ENCODE data around the gene MAEA. TPM values are rescaled to one million over a fixed set of nuclear protein-coding genes. Genes with fewer than 3 reads are reported as not detected.

MAEA gene
- total and polyA plus RNA-seq, 2 experiments from 2014 or later: 49.8 to 99.0 TPM

DNA sequence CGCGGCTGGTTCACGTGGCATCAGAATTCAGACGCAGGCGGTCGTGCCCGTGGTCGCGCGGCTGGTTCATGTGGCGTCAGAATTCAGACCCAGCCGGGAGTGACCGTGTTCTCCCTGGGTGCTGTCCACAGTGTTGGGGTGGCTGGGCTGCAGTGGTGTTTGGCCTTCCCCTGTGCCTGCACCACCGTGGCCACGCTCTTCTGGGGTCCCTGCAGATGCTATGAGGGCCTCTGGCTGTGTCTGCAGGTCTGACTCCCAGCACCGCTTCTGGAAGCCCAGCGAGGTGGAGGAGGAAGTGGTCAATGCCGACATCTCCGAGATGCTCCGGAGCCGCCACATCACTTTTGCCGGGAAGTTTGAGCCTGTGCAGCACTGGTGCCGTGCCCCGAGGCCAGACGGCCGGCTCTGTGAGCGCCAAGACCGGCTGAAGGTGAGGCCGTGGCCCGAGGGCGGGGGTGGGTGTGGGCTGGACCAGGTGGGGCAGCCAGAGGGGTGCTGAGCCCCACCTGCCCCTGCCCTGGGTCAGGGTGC lies 90.2 kb downstream of the MAEA start:
- no peaks in the 10 kb centered on the region for H3K36me3 ChIP-seq (ENCODE audit: insufficient read depth)
- no peaks in the 10 kb centered on the region for H4K20me1 ChIP-seq (replicated peaks; ENCODE audit: insufficient read depth)
- no peaks in the 10 kb centered on the region for H3K27me3 ChIP-seq (ENCODE audit: insufficient read depth)
- TF ChIP-seq, protein P1, sequence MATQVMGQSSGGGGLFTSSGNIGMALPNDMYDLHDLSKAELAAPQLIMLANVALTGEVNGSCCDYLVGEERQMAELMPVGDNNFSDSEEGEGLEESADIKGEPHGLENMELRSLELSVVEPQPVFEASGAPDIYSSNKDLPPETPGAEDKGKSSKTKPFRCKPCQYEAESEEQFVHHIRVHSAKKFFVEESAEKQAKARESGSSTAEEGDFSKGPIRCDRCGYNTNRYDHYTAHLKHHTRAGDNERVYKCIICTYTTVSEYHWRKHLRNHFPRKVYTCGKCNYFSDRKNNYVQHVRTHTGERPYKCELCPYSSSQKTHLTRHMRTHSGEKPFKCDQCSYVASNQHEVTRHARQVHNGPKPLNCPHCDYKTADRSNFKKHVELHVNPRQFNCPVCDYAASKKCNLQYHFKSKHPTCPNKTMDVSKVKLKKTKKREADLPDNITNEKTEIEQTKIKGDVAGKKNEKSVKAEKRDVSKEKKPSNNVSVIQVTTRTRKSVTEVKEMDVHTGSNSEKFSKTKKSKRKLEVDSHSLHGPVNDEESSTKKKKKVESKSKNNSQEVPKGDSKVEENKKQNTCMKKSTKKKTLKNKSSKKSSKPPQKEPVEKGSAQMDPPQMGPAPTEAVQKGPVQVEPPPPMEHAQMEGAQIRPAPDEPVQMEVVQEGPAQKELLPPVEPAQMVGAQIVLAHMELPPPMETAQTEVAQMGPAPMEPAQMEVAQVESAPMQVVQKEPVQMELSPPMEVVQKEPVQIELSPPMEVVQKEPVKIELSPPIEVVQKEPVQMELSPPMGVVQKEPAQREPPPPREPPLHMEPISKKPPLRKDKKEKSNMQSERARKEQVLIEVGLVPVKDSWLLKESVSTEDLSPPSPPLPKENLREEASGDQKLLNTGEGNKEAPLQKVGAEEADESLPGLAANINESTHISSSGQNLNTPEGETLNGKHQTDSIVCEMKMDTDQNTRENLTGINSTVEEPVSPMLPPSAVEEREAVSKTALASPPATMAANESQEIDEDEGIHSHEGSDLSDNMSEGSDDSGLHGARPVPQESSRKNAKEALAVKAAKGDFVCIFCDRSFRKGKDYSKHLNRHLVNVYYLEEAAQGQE (IDR thresholded peaks at IDR 0.05; ENCODE audit: unreplicated experiment): no peak
- TF ChIP-seq STAT1 (IDR thresholded peaks at IDR 0.05; ENCODE audit: unreplicated experiment) (no peak), ZNF114 (CRISPR knock-in tag; IDR thresholded peaks at IDR 0.05) (no peak), CREB1 (CRISPR knock-in tag; IDR thresholded peaks at IDR 0.05; ENCODE audit: low read depth) (no peak), JUNB (IDR thresholded peaks at IDR 0.05; ENCODE audit: unreplicated experiment) (no peak)
- no peak overlapping the region for H3K4me2 ChIP-seq
- Mint-ChIP-seq H3K36me3 (ENCODE audit: low read depth) (no peaks in the 10 kb centered on the region), H3K9me3 (no peaks in the 10 kb centered on the region), H3K4me1 (no peaks in the 10 kb centered on the region), H3K27ac (no peak overlapping the region), H3K4me3 (no peak overlapping the region), H3K27me3 (ENCODE audit: insufficient read depth, low read depth, poor library complexity) (peaks cover 2% of the 10 kb centered on the region)
- H3F3A ChIP-seq (replicated peaks; ENCODE audit: low read depth): no peaks in the 10 kb centered on the region
- DNase-seq (ENCODE audit: low spot score) (no peak), ATAC-seq (no peak)
- no peak overlapping the region for H3K27ac ChIP-seq (ENCODE audit: low read depth)
- no peaks in the 10 kb centered on the region for H3K79me2 ChIP-seq (replicated peaks; ENCODE audit: insufficient read depth)
- no peak overlapping the region for H2AFZ ChIP-seq
- H3K4me3 ChIP-seq: no peak overlapping the region
- no peaks in the 10 kb centered on the region for H3K4me1 ChIP-seq (ENCODE audit: insufficient read depth)
- H3K9me2 ChIP-seq (ENCODE audit: insufficient read depth): no peaks in the 10 kb centered on the region

DNA sequence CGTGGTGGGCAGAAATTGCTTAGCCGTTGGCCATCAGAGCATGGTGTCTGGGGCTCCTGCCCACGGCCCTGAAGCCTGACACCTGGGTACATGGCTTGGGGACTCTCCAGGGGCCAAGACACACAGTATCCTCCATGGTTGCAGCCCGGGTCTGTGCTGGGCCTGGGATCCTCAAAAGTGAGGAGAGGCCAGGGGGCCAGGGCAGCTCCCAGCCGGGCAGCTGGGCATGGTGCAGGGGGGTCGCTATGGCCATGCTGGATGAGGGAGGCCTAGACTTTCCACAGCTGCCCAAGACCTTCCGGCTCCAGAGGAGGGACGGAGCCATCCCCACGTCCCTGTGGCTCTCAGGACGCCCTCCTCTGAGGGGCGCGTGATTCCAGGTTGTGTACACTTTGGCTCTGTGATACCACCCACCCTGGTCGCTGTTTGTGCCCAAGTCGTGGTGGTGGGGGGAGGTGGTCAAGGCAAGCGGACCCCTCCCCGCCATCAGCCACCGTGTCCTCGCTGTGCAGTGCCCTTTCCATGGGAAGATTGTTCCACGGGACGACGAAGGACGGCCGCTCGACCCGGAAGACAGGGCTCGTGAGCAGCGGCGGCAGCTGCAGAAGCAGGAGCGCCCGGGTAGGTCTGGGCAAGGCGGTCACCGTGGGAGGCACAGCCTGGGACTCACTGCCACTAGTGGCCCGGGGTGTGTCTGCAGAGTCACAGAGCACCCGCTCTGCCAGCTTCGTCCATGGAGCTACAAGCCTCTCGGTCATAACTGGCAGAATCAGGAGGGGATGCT lies 90.9 kb downstream of the MAEA start:
- H3K27me3 Mint-ChIP-seq (ENCODE audit: insufficient read depth, low read depth, poor library complexity): peaks cover 2% of the 10 kb centered on the region
- Histone ChIP-seq H3K4me1 (ENCODE audit: insufficient read depth) (no peaks in the 10 kb centered on the region), H3F3A (replicated peaks; ENCODE audit: low read depth) (no peaks in the 10 kb centered on the region), H3K36me3 (ENCODE audit: insufficient read depth) (no peaks in the 10 kb centered on the region), H4K20me1 (replicated peaks; ENCODE audit: insufficient read depth) (no peaks in the 10 kb centered on the region), H3K9me2 (ENCODE audit: insufficient read depth) (no peaks in the 10 kb centered on the region), H3K27me3 (ENCODE audit: insufficient read depth) (no peaks in the 10 kb centered on the region), H3K4me3 (no peak overlapping the region), H3K27ac (ENCODE audit: low read depth) (no peak overlapping the region), H2AFZ (no peak overlapping the region), H3K4me2 (no peak overlapping the region), H3K79me2 (replicated peaks; ENCODE audit: insufficient read depth) (no peaks in the 10 kb centered on the region)
- H3K9me3 Mint-ChIP-seq: no peaks in the 10 kb centered on the region
- no peak overlapping the region for H3K4me3 Mint-ChIP-seq
- TF ChIP-seq EZH2 (IDR thresholded peaks at IDR 0.05; ENCODE audit: low read depth, unreplicated experiment) (no peak), JUNB (IDR thresholded peaks at IDR 0.05; ENCODE audit: unreplicated experiment) (no peak), ZNF331 (CRISPR knock-in tag; IDR thresholded peaks at IDR 0.05; ENCODE audit: low read depth) (no peak)
- no peak overlapping the region for H3K27ac Mint-ChIP-seq
- ATAC-seq: no peak
- H3K4me1 Mint-ChIP-seq: no peaks in the 10 kb centered on the region
- H3K36me3 Mint-ChIP-seq (ENCODE audit: low read depth): no peaks in the 10 kb centered on the region
- DNase-seq (ENCODE audit: low spot score): no peak
